SK-N-SH (cell line): ENCODE results near the gene COL2A1. TPM values are rescaled to one million over a fixed set of nuclear protein-coding genes. Genes with fewer than 3 reads are reported as not detected.
"Not testable (repeated sequence)": the region's sequence is repeated elsewhere in the genome, so short reads cannot be mapped to it uniquely, and the experiment has no call there.

Experiments
- CTCF ChIA-PET: fragments of 300-600, 350-600 bp; formaldehyde crosslinking; extraction: SDS; loops from one replicate; lab custom pipeline; 2021; lab: Yijun Ruan, JAX
- POLR2A ChIA-PET: fragments of 350-600 bp; sonication (Branson Sonifier 250); formaldehyde crosslinking; extraction: SDS; loops from one replicate; lab custom pipeline; 2020; ENCODE audit warnings: antibody characterized with exemption, inconsistent platforms; lab: Yijun Ruan, JAX
- DNase-seq: peaks from one replicate; pipeline ENCODE4 v3.0.0; 2012
- H2AFZ ChIP-seq: fragments of 200-600 bp; sonication (generic); 2 replicates; pipeline ENCODE4 v1.8.1; 2016; ENCODE audit warnings: antibody characterized with exemption, mild to moderate bottlenecking, low read depth
- H3F3A ChIP-seq: fragments of 200-600 bp; sonication (generic); replicated peaks from 2 replicates; pipeline ENCODE3; 2016; ENCODE audit warnings: antibody characterized with exemption, mild to moderate bottlenecking; ENCODE audit not compliant: insufficient read depth
- H3K27ac ChIP-seq, 2 experiments: fragments of 200-500 bp in 1 of 2; fragments of 200-600 bp in 1 of 2; sonication (Bioruptor generic) in 1 of 2; sonication (generic), shearing (Covaris generic) in 1 of 2; 2 replicates each; pipeline versions ENCODE4 v1.5.1 to v1.6.1; 2014 to 2016; ENCODE audit warnings: low read depth in 2 of 2, inconsistent platforms in 1 of 2, low read length in 1 of 2, mild to moderate bottlenecking in 1 of 2, mixed read lengths in 1 of 2
- H3K27me3 ChIP-seq: fragments of 200-600 bp; sonication (generic), shearing (Covaris generic); 2 replicates; pipeline ENCODE4 v1.6.1; 2016; ENCODE audit warnings: mixed run types; ENCODE audit not compliant: insufficient read depth
- H3K36me3 ChIP-seq, 2 experiments: fragments of 200-500 bp in 1 of 2; fragments of 200-600 bp in 1 of 2; sonication (Bioruptor generic) in 1 of 2; sonication (generic) in 1 of 2; replicated peaks in 1 of 2; 2 replicates each; pipeline versions ENCODE3 to v1.5.1; 2014 to 2016; ENCODE audit warnings: low read length in 1 of 2, mild to moderate bottlenecking in 1 of 2; ENCODE audit not compliant: insufficient read depth in 2 of 2, control insufficient read depth in 1 of 2
- H3K4me1 ChIP-seq, 2 experiments: fragments of 200-500 bp in 1 of 2; fragments of 200-600 bp in 1 of 2; sonication (Bioruptor generic) in 1 of 2; sonication (generic), shearing (Covaris generic) in 1 of 2; 2 replicates each; pipeline versions ENCODE4 v1.5.1 to v1.6.1; 2014 to 2016; ENCODE audit warnings: low read depth in 1 of 2, low read length in 1 of 2, mixed run types in 1 of 2; ENCODE audit not compliant: insufficient read depth in 2 of 2, control insufficient read depth in 1 of 2
- H3K4me2 ChIP-seq: fragments of 200-600 bp; sonication (generic), shearing (Covaris generic); 2 replicates; pipeline ENCODE4 v1.6.1; 2017; ENCODE audit warnings: mixed run types
- H3K4me3 ChIP-seq, 2 experiments: fragments of 200-500 bp in 1 of 2; fragments of 200-600 bp in 1 of 2; sonication (Bioruptor generic) in 1 of 2; sonication (generic), shearing (Covaris generic) in 1 of 2; 2 replicates each; pipeline versions ENCODE4 v1.5.1 to v1.8.1; 2014 to 2016; ENCODE audit warnings: low read depth in 2 of 2, inconsistent platforms in 1 of 2, low read length in 1 of 2, mild to moderate bottlenecking in 1 of 2, mixed read lengths in 1 of 2, moderate library complexity in 1 of 2
- H3K79me2 ChIP-seq: fragments of 200-600 bp; sonication (generic); 2 replicates; pipeline ENCODE4 v1.8.1; 2017; ENCODE audit warnings: mild to moderate bottlenecking; ENCODE audit not compliant: insufficient read depth
- H3K9ac ChIP-seq: fragments of 200-600 bp; sonication (generic); 2 replicates; pipeline ENCODE4 v1.6.1; 2017; ENCODE audit warnings: mixed run types
- H3K9me2 ChIP-seq: fragments of 200-600 bp; sonication (generic); 2 replicates; pipeline ENCODE4 v1.6.1; 2017; ENCODE audit warnings: mixed run types
- H3K9me3 ChIP-seq: fragments of 200-600 bp; sonication (generic); 2 replicates; pipeline ENCODE4 v1.6.1; 2017; ENCODE audit warnings: mixed run types, mild to moderate bottlenecking, moderate library complexity
- H4K20me1 ChIP-seq: fragments of 200-600 bp; sonication (generic); 2 replicates; pipeline ENCODE4 v1.6.1; 2017; ENCODE audit warnings: mild to moderate bottlenecking, mixed run types; ENCODE audit not compliant: insufficient read depth
- CHD2 ChIP-seq: fragments of 150-350 bp; IDR thresholded peaks from 2 replicates; pipeline ENCODE4 v1.6.1; 2018; ENCODE audit warnings: low read length; ENCODE audit not compliant: partially characterized antibody
- FOSL2 ChIP-seq: IDR thresholded peaks from 2 replicates; pipeline ENCODE4 v1.4.0; 2012; ENCODE audit warnings: low read depth, mild to moderate bottlenecking, moderate library complexity, borderline replicate concordance
- FOXJ3 ChIP-seq: sonication (generic); formaldehyde crosslinking; IDR thresholded peaks from 2 replicates; pipeline ENCODE4 v1.5.1; 2020; ENCODE audit warnings: mild to moderate bottlenecking, missing genetic modification reagents
- GATA2 ChIP-seq: sonication (generic); formaldehyde crosslinking; IDR thresholded peaks from 2 replicates; pipeline ENCODE4 v1.5.0; 2020; ENCODE audit warnings: mild to moderate bottlenecking, missing genetic modification reagents
- MAX ChIP-seq: IDR thresholded peaks from 2 replicates; pipeline ENCODE4 v1.4.0; 2012; ENCODE audit warnings: low read depth
- PBX3 ChIP-seq: IDR thresholded peaks from 2 replicates; pipeline ENCODE4; 2012
- RAD21 ChIP-seq: IDR thresholded peaks from 2 replicates; pipeline ENCODE4 v1.6.1; 2012; ENCODE audit warnings: mild to moderate bottlenecking, low read length
- RCOR1 ChIP-seq: fragments of 150-350 bp; IDR thresholded peaks from 2 replicates; pipeline ENCODE4 v1.6.1; 2017; ENCODE audit warnings: antibody characterized with exemption, low read length
- SIN3A ChIP-seq: IDR thresholded peaks from 2 replicates; pipeline ENCODE4 v1.6.1; 2012; ENCODE audit warnings: low read depth, mild to moderate bottlenecking, low read length, moderate library complexity, borderline replicate concordance
- TEAD4 ChIP-seq: IDR thresholded peaks from 2 replicates; pipeline ENCODE4 v1.4.0; 2012; ENCODE audit warnings: mild to moderate bottlenecking, borderline replicate concordance; ENCODE audit not compliant: insufficient read depth
- USF1 ChIP-seq: IDR thresholded peaks from 2 replicates; pipeline ENCODE4 v1.4.0; 2012; ENCODE audit warnings: low read depth, borderline replicate concordance
- YY1 ChIP-seq: IDR thresholded peaks from 2 replicates; pipeline ENCODE4 v1.4.0; 2012; ENCODE audit warnings: low read depth, mild to moderate bottlenecking
- WGBS: methylation state at CpG from one replicate; pipeline ENCODE4 v1.1.6; 2017; ENCODE audit warnings: low lambda C conversion rate; 5-methylcytosine and 5-hydroxymethylcytosine counted together
- polyA plus RNA-seq, 3 experiments: library from polyadenylated mRNA; depleted of rRNA; stranded (reverse); fragments of >200 nt; gene quantifications; 2 replicates each; pipeline ENCODE4 v1.2.3, GENCODE V29; 2012

The COL2A1 gene
- polyA plus RNA-seq, 1 of the 3 experiments (the other 2 are of a cell fraction): 0.02 TPM

GRCh38 chr12:47962198-47962597, 42.1 kb downstream of the COL2A1 start:
- POLR2A ChIA-PET: no interaction called here

GRCh38 chr12:47957671-47958070, 46.6 kb downstream of the COL2A1 start:
- H3F3A ChIP-seq, H3K4me1 ChIP-seq, H3K36me3 ChIP-seq, H3K27me3 ChIP-seq, H3K9ac ChIP-seq, DNase-seq, H3K9me3 ChIP-seq, H3K4me3 ChIP-seq, H2AFZ ChIP-seq, POLR2A ChIA-PET, H3K9me2 ChIP-seq, H3K4me2 ChIP-seq, H3K79me2 ChIP-seq, H4K20me1 ChIP-seq, H3K27ac ChIP-seq: not testable (repeated sequence)
- CTCF ChIA-PET: interaction anchor here (0.8 to 2.1 kb wide), 7 partner anchors 8 to 240 kb away, joined by 3 to 11 read pairs (median 4); partner anchors contain the start of gene VDR
- WGBS: 83% methylated on average over 1 of the region's 1 CpG

More at GRCh38 chr12:47962198-47962597, 42.1 kb downstream of the COL2A1 start:
- WGBS: 84% methylated on average over 10 of the region's 11 CpGs
- Histone ChIP-seq H3K4me1 (peaks cover 0 to 6% of the 10 kb centered on the region in 2 experiments; a peak in 1 of 4 replicates), H3K27ac (no peak overlapping the region), H2AFZ (no peak overlapping the region), H3K79me2 (peaks cover 4% of the 10 kb centered on the region; the same call in 1 of the 2 replicates), H3K9ac (no peak overlapping the region), H3F3A (no peaks in the 10 kb centered on the region), H4K20me1 (no peaks in the 10 kb centered on the region), H3K9me3 (no peaks in the 10 kb centered on the region), H3K36me3 (peaks cover 10 to 12% of the 10 kb centered on the region in 2 experiments), H3K4me2 (no peak overlapping the region)
- no peak for DNase-seq
- TF ChIP-seq RCOR1 (no peak), FOXJ3 (no peak), FOSL2 (no peak), USF1 (no peak), CHD2 (no peak), YY1 (no peak), PBX3 (no peak), GATA2 (CRISPR knock-in tag) (no peak), MAX (no peak), TEAD4 (no peak), RAD21 (no peak), SIN3A (no peak)
- TF ChIP-seq, all 33 proteins: peak for 0
- Histone ChIP-seq H3K27me3 (no peaks in the 10 kb centered on the region), H3K9me2 (no peaks in the 10 kb centered on the region), H3K4me3 (no peak overlapping the region)
- CTCF ChIA-PET: interaction anchor here (0.8 to 6.7 kb wide), 15 partner anchors 9 to 248 kb away, joined by 3 to 89 read pairs (median 5); partner anchors contain the start of genes CCDC184 and VDR
